HEK293 (cell line): ENCODE measurements around the gene ICAM3.
A peak's percentile ranks its signal among the peaks of the same experiment; 100 is the strongest.

Experiments used
- CTCF ChIA-PET: fragments of 350-600 bp; formaldehyde crosslinking; extraction: SDS; loops from one replicate; lab custom pipeline; 2021; ENCODE audit warnings: antibody characterized with exemption; lab: Yijun Ruan, JAX
- POLR2A ChIA-PET: fragments of 300-600 bp; formaldehyde crosslinking; extraction: SDS; loops from one replicate; lab custom pipeline; 2020; ENCODE audit warnings: antibody characterized with exemption, inconsistent platforms; lab: Yijun Ruan, JAX
- H3K27ac ChIP-seq: fragments of 200-500 bp; sonication (Bioruptor generic); 2 replicates; pipeline ENCODE4 v1.5.1; 2014; ENCODE audit warnings: low read depth, low read length, control low read depth, inconsistent platforms; ENCODE audit errors: extremely low read depth
- H3K36me3 ChIP-seq, 2 experiments: fragments of 200-500 bp in 1 of 2; sonication (Bioruptor generic) in 1 of 2; 1 replicate in 1 of 2; 2 replicates in 1 of 2; pipeline ENCODE4 v1.5.1; 2014 to 2017; ENCODE audit warnings: inconsistent platforms in 2 of 2, low read length in 2 of 2; ENCODE audit not compliant: control insufficient read depth in 2 of 2, insufficient read depth in 1 of 2
- H3K4me1 ChIP-seq: fragments of 200-500 bp; sonication (Bioruptor generic); 2 replicates; pipeline ENCODE4 v1.5.1; 2014; ENCODE audit warnings: mild to moderate bottlenecking, low read length, inconsistent platforms; ENCODE audit not compliant: control insufficient read depth, insufficient read depth
- H3K4me3 ChIP-seq: 2 replicates; pipeline ENCODE4 v1.5.1; 2011; ENCODE audit warnings: low read depth, mild to moderate bottlenecking, control low read depth, low read length, moderate library complexity
- H3K9me3 ChIP-seq: fragments of 200-500 bp; sonication (Bioruptor generic); 2 replicates; pipeline ENCODE4 v1.5.1; 2014; ENCODE audit warnings: low read depth, low read length, inconsistent platforms; ENCODE audit not compliant: control insufficient read depth, insufficient read depth
- BCL11B ChIP-seq: fragments of 450-650 bp; formaldehyde crosslinking; IDR thresholded peaks from 2 replicates; pipeline ENCODE4 v1.5.1; 2016; ENCODE audit warnings: low read depth, missing biosample characterization, missing genetic modification characterization
- GLIS2 ChIP-seq: fragments of 450-650 bp; formaldehyde crosslinking; IDR thresholded peaks from 2 replicates; pipeline ENCODE4 v1.5.1; 2016; ENCODE audit warnings: missing biosample characterization, missing genetic modification characterization
- IKZF3 ChIP-seq: fragments of 450-650 bp; IDR thresholded peaks from 2 replicates; pipeline ENCODE4 v1.5.0; 2018; ENCODE audit warnings: missing biosample characterization, mild to moderate bottlenecking, missing genetic modification characterization, moderate library complexity
- REPIN1 ChIP-seq: fragments of 450-650 bp; formaldehyde crosslinking; IDR thresholded peaks from 2 replicates; pipeline ENCODE4 v1.5.1; 2017; ENCODE audit warnings: missing biosample characterization, missing genetic modification characterization, low read depth
- SCRT1 ChIP-seq: fragments of 450-650 bp; formaldehyde crosslinking; IDR thresholded peaks from 2 replicates; pipeline ENCODE4 v1.5.1; 2016; ENCODE audit warnings: missing biosample characterization, missing genetic modification characterization, borderline replicate concordance
- SP2 ChIP-seq: fragments of 450-650 bp; formaldehyde crosslinking; IDR thresholded peaks from 2 replicates; pipeline ENCODE4 v1.5.1; 2016; ENCODE audit warnings: missing biosample characterization, missing genetic modification characterization
- SP3 ChIP-seq: fragments of 450-650 bp; formaldehyde crosslinking; IDR thresholded peaks from 2 replicates; pipeline ENCODE4 v1.5.1; 2016; ENCODE audit warnings: missing biosample characterization, missing genetic modification characterization
- ZBTB17 ChIP-seq: fragments of 450-650 bp; formaldehyde crosslinking; IDR thresholded peaks from 2 replicates; pipeline ENCODE4 v1.5.1; 2016; ENCODE audit warnings: missing biosample characterization, missing genetic modification characterization
- ZBTB20 ChIP-seq: fragments of 450-650 bp; formaldehyde crosslinking; IDR thresholded peaks from 2 replicates; pipeline ENCODE4 v1.5.1; 2016; ENCODE audit warnings: missing biosample characterization, missing genetic modification characterization
- ZBTB7A ChIP-seq: fragments of 450-650 bp; formaldehyde crosslinking; IDR thresholded peaks from 2 replicates; pipeline ENCODE4 v1.5.1; 2016; ENCODE audit warnings: low read depth, missing biosample characterization, missing genetic modification characterization
- ZFP37 ChIP-seq: fragments of 450-650 bp; formaldehyde crosslinking; IDR thresholded peaks from 2 replicates; pipeline ENCODE4 v1.5.1; 2016; ENCODE audit warnings: missing biosample characterization, missing genetic modification characterization
- ZNF140 ChIP-seq: fragments of 450-650 bp; formaldehyde crosslinking; IDR thresholded peaks from 2 replicates; pipeline ENCODE4 v1.5.1; 2016; ENCODE audit warnings: missing biosample characterization, missing genetic modification characterization
- ZNF169 ChIP-seq: fragments of 450-650 bp; formaldehyde crosslinking; IDR thresholded peaks from 2 replicates; pipeline ENCODE4 v1.5.1; 2016; ENCODE audit warnings: missing biosample characterization, missing genetic modification characterization
- ZNF19 ChIP-seq: fragments of 450-650 bp; formaldehyde crosslinking; IDR thresholded peaks from 2 replicates; pipeline ENCODE4; 2016; ENCODE audit warnings: missing biosample characterization, missing genetic modification characterization, low read depth
- ZNF600 ChIP-seq: fragments of 450-650 bp; formaldehyde crosslinking; IDR thresholded peaks from 2 replicates; pipeline ENCODE4 v1.5.1; 2016; ENCODE audit warnings: missing biosample characterization, missing genetic modification characterization
- ZNF776 ChIP-seq: fragments of 450-650 bp; formaldehyde crosslinking; IDR thresholded peaks from 2 replicates; pipeline ENCODE4 v1.5.0; 2017; ENCODE audit warnings: missing biosample characterization, missing genetic modification characterization, borderline replicate concordance
- ZNF777 ChIP-seq: fragments of 450-650 bp; formaldehyde crosslinking; IDR thresholded peaks from 2 replicates; pipeline ENCODE4 v1.5.1; 2017; ENCODE audit warnings: missing biosample characterization, missing genetic modification characterization, borderline replicate concordance
- ZNF830 ChIP-seq: fragments of 450-650 bp; IDR thresholded peaks from 2 replicates; pipeline ENCODE4 v1.5.0; 2018; ENCODE audit warnings: missing biosample characterization, missing genetic modification characterization, low read depth, mild to moderate bottlenecking, moderate library complexity
- TF ChIP-seq, protein P1 (sequence below): fragments of 450-650 bp; formaldehyde crosslinking; optimal IDR thresholded peaks from 2 replicates; pipeline ENCODE3; 2016; ENCODE audit warnings: missing biosample characterization, mild to moderate bottlenecking, missing genetic modification characterization
- TF ChIP-seq, protein P2 (sequence below): fragments of 450-650 bp; formaldehyde crosslinking; IDR thresholded peaks from 2 replicates; pipeline ENCODE4 v1.5.1; 2016; ENCODE audit warnings: missing biosample characterization, missing genetic modification characterization, low read depth
- TF ChIP-seq, protein P3 (sequence below): fragments of 450-650 bp; formaldehyde crosslinking; IDR thresholded peaks from 2 replicates; pipeline ENCODE4 v1.5.1; 2016; ENCODE audit warnings: missing biosample characterization, missing genetic modification characterization
- TF ChIP-seq, protein P4 (sequence below): fragments of 450-650 bp; formaldehyde crosslinking; IDR thresholded peaks from 2 replicates; pipeline ENCODE4 v1.5.1; 2016; ENCODE audit warnings: missing biosample characterization, missing genetic modification characterization
- TF ChIP-seq, protein P5 (sequence below): fragments of 450-650 bp; formaldehyde crosslinking; IDR thresholded peaks from 2 replicates; pipeline ENCODE4 v1.5.1; 2016; ENCODE audit warnings: missing biosample characterization, missing genetic modification characterization
- TF ChIP-seq, protein P6 (sequence below): fragments of 450-650 bp; formaldehyde crosslinking; IDR thresholded peaks from 2 replicates; pipeline ENCODE4 v1.5.1; 2017; ENCODE audit warnings: missing biosample characterization, missing genetic modification characterization
- TF ChIP-seq, protein P7 (sequence below): fragments of 450-650 bp; formaldehyde crosslinking; IDR thresholded peaks from 2 replicates; pipeline ENCODE4 v1.5.1; 2016; ENCODE audit warnings: missing biosample characterization, missing genetic modification characterization, borderline replicate concordance

Gene ICAM3

DNA sequence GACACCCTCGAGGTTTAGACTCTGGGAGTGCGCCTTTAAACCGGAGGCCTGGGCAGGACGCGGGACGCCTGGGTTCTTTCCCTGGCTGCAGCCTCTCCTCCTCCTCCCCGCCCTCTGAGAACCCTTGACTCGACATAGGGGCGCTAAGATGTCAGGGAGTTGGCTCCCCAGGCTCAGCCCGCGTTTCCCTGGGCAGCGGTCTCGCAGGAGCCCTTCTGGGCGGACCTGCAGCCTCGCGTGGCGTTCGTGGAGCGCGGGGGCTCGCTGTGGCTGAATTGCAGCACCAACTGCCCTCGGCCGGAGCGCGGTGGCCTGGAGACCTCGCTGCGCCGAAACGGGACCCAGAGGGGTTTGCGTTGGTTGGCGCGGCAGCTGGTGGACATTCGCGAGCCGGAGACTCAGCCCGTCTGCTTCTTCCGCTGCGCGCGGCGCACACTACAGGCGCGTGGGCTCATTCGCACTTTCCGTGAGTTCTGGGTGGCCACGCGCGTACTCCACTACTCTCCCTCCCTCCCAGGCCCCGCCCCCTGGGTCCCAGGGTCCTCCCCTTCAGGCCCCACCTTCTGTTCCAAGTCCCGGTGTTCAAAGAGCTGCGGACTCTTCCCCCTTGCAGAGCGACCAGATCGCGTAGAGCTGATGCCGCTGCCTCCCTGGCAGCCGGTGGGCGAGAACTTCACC lies 48.4 kb downstream of the ICAM3 start (continued):
- TF ChIP-seq, protein P1, sequence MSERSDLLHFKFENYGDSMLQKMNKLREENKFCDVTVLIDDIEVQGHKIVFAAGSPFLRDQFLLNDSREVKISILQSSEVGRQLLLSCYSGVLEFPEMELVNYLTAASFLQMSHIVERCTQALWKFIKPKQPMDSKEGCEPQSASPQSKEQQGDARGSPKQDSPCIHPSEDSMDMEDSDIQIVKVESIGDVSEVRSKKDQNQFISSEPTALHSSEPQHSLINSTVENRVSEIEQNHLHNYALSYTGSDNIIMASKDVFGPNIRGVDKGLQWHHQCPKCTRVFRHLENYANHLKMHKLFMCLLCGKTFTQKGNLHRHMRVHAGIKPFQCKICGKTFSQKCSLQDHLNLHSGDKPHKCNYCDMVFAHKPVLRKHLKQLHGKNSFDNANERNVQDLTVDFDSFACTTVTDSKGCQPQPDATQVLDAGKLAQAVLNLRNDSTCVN (tag by site-specific recombination): peak; percentile 89
- TF ChIP-seq ZNF600 (tag by site-specific recombination): peak; percentile 58; the same call in 1 of the 2 replicates
- TF ChIP-seq ZBTB17 (tag by site-specific recombination): peak; percentile 32
- no peak for TF ChIP-seq ZFP37 (tag by site-specific recombination)
- no peak for TF ChIP-seq ZNF19 (tag by site-specific recombination)
- TF ChIP-seq, protein P2, sequence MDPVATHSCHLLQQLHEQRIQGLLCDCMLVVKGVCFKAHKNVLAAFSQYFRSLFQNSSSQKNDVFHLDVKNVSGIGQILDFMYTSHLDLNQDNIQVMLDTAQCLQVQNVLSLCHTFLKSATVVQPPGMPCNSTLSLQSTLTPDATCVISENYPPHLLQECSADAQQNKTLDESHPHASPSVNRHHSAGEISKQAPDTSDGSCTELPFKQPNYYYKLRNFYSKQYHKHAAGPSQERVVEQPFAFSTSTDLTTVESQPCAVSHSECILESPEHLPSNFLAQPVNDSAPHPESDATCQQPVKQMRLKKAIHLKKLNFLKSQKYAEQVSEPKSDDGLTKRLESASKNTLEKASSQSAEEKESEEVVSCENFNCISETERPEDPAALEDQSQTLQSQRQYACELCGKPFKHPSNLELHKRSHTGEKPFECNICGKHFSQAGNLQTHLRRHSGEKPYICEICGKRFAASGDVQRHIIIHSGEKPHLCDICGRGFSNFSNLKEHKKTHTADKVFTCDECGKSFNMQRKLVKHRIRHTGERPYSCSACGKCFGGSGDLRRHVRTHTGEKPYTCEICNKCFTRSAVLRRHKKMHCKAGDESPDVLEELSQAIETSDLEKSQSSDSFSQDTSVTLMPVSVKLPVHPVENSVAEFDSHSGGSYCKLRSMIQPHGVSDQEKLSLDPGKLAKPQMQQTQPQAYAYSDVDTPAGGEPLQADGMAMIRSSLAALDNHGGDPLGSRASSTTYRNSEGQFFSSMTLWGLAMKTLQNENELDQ: no peak
- TF ChIP-seq ZNF776: no peak
- TF ChIP-seq, protein P3, sequence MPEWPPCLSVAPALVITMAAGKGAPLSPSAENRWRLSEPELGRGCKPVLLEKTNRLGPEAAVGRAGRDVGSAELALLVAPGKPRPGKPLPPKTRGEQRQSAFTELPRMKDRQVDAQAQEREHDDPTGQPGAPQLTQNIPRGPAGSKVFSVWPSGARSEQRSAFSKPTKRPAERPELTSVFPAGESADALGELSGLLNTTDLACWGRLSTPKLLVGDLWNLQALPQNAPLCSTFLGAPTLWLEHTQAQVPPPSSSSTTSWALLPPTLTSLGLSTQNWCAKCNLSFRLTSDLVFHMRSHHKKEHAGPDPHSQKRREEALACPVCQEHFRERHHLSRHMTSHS (tag by site-specific recombination): no peak
- TF ChIP-seq, protein P4, sequence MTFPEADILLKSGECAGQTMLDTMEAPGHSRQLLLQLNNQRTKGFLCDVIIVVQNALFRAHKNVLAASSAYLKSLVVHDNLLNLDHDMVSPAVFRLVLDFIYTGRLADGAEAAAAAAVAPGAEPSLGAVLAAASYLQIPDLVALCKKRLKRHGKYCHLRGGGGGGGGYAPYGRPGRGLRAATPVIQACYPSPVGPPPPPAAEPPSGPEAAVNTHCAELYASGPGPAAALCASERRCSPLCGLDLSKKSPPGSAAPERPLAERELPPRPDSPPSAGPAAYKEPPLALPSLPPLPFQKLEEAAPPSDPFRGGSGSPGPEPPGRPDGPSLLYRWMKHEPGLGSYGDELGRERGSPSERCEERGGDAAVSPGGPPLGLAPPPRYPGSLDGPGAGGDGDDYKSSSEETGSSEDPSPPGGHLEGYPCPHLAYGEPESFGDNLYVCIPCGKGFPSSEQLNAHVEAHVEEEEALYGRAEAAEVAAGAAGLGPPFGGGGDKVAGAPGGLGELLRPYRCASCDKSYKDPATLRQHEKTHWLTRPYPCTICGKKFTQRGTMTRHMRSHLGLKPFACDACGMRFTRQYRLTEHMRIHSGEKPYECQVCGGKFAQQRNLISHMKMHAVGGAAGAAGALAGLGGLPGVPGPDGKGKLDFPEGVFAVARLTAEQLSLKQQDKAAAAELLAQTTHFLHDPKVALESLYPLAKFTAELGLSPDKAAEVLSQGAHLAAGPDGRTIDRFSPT: peak; percentile 58; the same call in 1 of the 2 replicates
- peak; percentile 90 for TF ChIP-seq SP2 (tag by site-specific recombination)
- TF ChIP-seq ZBTB7A (tag by site-specific recombination): no peak
- TF ChIP-seq GLIS2 (tag by site-specific recombination): peak; percentile 66
- TF ChIP-seq SCRT1 (tag by site-specific recombination): no peak
- TF ChIP-seq ZNF169 (tag by site-specific recombination): no peak
- TF ChIP-seq ZNF140: no peak
- TF ChIP-seq, protein P5, sequence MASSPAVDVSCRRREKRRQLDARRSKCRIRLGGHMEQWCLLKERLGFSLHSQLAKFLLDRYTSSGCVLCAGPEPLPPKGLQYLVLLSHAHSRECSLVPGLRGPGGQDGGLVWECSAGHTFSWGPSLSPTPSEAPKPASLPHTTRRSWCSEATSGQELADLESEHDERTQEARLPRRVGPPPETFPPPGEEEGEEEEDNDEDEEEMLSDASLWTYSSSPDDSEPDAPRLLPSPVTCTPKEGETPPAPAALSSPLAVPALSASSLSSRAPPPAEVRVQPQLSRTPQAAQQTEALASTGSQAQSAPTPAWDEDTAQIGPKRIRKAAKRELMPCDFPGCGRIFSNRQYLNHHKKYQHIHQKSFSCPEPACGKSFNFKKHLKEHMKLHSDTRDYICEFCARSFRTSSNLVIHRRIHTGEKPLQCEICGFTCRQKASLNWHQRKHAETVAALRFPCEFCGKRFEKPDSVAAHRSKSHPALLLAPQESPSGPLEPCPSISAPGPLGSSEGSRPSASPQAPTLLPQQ: peak; percentile 56; the same call in 1 of the 2 replicates
- peak; percentile 13; the same call in 1 of the 2 replicates for TF ChIP-seq BCL11B (tag by site-specific recombination)
- TF ChIP-seq SP3 (tag by site-specific recombination): peak; percentile 87

DNA sequence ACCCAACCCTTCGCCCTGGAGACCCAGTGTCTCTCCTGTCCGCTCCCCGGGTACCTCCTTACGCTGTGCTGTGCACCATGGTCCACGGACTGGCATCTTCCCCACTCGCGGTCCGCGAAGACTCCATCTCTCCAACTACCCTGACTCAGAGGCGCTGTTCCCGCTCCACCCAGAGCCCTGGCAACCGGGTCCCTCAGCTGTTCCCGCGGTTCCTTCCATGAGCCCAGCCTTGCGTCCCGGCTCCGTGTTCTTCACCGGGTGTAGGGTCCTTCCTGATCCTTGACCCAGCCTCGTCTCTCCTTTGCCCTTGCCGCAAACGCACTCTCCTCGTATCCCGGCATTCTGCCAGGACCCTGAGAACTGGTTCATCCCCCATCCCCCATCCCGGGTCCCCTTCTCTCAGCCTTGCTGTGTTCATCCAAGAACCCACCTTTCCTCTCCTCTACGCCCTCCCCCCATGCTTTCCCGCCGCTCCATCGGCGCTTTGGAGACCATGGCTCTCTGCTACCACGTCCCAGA lies 49.0 kb downstream of the ICAM3 start:
- Histone ChIP-seq H3K27ac (no peak overlapping the region), H3K4me1 (peaks cover 4% of the 10 kb centered on the region; the same call in 1 of the 2 replicates), H3K36me3 (peaks cover 0 to 5% of the 10 kb centered on the region in 2 experiments; a peak in 1 of 3 replicates), H3K9me3 (no peaks in the 10 kb centered on the region), H3K4me3 (peak overlapping the region; percentile 41)
- POLR2A ChIA-PET: interaction anchor here (1.1 to 2.0 kb wide), 8 partner anchors 13 to 90 kb away, joined by 3 to 16 read pairs (median 10); partner anchors contain the start of genes ICAM1, RAVER1 and TYK2
- CTCF ChIA-PET: interaction anchor here (0.6 to 3.2 kb wide), 5 partner anchors 9 to 126 kb away, joined by 3 to 13 read pairs (median 5); partner anchors contain the start of gene ICAM1
- TF ChIP-seq, protein P6, sequence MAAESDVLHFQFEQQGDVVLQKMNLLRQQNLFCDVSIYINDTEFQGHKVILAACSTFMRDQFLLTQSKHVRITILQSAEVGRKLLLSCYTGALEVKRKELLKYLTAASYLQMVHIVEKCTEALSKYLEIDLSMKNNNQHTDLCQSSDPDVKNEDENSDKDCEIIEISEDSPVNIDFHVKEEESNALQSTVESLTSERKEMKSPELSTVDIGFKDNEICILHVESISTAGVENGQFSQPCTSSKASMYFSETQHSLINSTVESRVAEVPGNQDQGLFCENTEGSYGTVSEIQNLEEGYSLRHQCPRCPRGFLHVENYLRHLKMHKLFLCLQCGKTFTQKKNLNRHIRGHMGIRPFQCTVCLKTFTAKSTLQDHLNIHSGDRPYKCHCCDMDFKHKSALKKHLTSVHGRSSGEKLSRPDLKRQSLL (tag by site-specific recombination): 0 out of 2 replicates have a peak, but pooled peaks have one; percentile 20
- TF ChIP-seq ZNF830 (tag by site-specific recombination) (no peak), ZBTB20 (tag by site-specific recombination) (peak; percentile 84), ZBTB7A (tag by site-specific recombination) (peak; percentile 14; the same call in 1 of the 2 replicates), ZNF777 (0 out of 2 replicates have a peak, but pooled peaks have one; percentile 12), IKZF3 (peak; percentile 22; the same call in 1 of the 2 replicates), REPIN1 (tag by site-specific recombination) (no peak)
- TF ChIP-seq, protein P7, sequence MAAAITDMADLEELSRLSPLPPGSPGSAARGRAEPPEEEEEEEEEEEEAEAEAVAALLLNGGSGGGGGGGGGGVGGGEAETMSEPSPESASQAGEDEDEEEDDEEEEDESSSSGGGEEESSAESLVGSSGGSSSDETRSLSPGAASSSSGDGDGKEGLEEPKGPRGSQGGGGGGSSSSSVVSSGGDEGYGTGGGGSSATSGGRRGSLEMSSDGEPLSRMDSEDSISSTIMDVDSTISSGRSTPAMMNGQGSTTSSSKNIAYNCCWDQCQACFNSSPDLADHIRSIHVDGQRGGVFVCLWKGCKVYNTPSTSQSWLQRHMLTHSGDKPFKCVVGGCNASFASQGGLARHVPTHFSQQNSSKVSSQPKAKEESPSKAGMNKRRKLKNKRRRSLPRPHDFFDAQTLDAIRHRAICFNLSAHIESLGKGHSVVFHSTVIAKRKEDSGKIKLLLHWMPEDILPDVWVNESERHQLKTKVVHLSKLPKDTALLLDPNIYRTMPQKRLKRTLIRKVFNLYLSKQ (tag by site-specific recombination): no peak
